Activated T-helper 1 cell treated with Interleukin-2 at 50 U/mL for 16 hours (primary cell): Measurements from ENCODE around the gene MADD.
"Not testable (repeated sequence)": the region's sequence is repeated elsewhere in the genome, so short reads cannot be mapped to it uniquely, and the experiment has no call there.

ENCODE experiments used
- DNase-seq: peaks from one replicate; pipeline ENCODE4 v3.0.0-alpha.2; 2020; ENCODE audit warnings: low read depth

The MADD gene

DNA sequence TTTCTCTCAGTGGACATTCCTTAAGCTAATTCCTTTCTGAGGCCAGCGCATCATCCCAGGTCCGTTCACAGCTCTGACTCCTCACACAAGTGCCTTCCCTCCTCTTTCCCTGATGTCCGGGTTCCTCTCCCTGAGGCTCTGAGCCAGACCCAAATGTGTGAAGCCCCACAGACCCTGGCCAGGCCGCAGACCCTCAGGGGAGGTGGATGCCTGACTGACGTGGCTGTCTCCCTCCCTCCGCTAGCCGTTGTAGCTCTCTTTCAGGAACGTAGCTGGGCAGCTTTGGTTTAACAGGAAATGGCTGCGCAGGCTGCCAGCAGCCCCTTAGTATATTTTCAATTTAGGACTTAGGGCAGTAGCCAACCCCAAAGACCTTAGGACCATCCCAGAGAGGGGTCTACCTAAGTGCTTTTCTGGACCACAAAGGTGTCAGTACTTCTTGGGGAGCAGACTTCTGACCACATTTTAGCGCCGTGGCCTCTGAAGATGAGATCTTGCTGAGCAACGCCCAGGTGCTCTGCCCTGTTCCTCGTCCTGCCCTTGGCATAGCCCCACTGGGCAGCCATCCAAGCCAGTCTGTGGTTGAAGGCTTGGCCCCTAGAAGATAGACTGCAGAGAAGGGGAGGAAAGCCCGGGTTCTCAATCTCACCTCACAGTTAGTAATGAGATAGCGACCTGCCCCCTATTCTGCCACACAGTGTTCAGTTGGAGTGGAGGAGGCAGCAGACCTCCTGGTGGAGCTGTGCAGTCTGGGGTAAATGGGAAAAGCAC is 55.5 kb downstream of the MADD start:
- no peak for DNase-seq

DNA sequence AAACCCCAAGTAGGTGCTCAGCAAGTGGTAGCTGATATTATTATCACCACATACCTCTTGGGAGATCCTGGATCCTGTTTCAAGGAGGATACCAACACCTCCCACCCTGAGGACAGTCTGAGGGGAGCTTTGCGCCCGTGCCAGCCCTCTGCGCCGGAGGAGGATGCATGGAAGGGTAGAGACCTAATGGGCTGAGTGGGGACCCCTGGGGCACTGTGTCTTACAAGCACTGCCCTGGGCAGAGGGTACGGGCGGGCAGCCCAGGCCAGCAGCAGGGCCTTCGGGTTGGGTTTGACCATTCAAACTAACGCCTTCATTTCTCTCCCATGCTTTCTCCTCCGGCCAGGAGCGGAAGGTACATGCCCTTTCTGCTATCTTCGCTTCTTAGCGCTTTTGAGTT is 56.3 kb downstream of the MADD start:
- no peak for DNase-seq

DNA sequence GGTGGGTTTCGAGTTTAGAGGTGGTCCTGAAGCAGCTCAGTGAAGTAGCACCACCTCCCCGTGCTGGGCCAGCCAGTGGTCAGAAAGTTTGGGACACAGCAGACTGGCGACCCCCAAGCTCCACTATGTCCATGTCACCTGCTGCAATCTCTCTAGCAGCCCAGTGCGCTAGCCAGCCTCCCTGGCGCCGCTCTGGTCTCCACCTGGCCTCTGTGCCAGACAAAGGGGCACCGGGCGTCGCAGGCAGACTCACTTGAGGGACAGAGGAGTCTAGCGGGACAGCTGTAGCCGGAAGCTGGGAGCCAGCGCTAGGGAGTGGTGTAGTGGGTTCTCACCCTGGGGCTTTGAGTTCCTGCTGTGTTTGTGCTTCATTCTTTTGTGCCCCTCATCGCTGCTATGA is 57.1 kb downstream of the MADD start:
- DNase-seq, result no peak

DNA sequence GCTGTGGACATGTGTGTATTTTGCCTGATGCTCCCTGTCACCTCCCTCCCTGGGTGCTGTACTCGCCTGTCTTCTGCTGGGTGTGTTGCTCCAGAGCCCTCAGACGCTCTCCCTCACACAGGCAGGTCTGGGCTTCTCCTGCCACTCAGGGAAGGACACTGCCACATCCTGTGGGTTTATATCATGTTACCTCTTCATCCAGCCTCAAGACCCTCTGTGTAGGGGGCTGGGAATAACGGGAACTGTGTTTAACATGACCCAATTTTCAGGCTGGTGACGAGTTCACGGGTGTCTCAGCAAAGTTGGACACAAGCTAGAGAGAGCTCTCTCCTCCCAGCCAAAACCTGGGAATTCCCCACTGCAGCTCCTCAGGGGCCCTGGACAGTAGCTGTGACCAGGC is 58.0 kb downstream of the MADD start:
- no peak for DNase-seq

DNA sequence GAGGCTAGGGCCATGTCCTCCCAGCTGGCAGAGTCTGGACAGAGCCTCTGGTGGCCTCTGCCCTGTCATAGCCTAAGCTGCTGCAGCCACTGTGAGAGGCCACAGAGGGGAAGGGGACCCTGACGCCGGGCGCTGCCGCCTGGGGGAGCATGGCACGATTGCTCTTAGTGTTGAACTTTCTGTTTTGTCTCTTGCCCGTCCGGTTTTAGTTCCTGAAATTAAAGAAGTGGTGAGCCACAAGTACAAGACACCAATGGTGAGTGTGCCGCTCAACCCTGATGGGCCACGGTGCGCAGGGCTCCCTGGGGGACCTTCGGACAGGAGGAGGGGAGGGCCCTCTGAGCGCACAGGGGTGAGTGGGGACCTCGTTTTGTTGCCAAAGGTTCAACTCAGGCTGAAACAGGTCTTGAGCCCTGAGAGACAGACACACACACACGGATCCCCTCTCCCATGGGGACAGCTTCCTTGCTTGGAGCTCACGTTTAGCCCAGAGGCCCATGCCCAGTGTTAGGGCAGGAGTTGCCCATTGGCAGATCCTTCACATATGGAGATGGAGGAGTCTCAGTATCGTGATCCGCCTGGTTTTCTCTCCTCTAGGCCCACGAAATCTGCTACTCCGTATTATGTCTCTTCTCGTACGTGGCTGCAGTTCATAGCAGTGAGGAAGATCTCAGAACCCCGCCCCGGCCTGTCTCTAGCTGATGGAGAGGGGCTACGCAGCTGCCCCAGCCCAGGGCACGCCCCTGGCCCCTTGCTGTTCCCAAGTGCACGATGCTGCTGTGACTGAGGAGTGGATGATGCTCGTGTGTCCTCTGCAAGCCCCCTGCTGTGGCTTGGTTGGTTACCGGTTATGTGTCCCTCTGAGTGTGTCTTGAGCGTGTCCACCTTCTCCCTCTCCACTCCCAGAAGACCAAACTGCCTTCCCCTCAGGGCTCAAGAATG is 58.8 kb downstream of the MADD start:
- no peak for DNase-seq

DNA sequence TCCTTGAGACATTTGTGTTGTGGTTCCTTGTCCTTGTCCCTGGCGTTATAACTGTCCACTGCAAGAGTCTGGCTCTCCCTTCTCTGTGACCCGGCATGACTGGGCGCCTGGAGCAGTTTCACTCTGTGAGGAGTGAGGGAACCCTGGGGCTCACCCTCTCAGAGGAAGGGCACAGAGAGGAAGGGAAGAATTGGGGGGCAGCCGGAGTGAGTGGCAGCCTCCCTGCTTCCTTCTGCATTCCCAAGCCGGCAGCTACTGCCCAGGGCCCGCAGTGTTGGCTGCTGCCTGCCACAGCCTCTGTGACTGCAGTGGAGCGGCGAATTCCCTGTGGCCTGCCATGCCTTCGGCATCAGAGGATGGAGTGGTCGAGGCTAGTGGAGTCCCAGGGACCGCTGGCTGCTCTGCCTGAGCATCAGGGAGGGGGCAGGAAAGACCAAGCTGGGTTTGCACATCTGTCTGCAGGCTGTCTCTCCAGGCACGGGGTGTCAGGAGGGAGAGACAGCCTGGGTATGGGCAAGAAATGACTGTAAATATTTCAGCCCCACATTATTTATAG is 59.6 kb downstream of the MADD start:
- no peak for DNase-seq

DNA sequence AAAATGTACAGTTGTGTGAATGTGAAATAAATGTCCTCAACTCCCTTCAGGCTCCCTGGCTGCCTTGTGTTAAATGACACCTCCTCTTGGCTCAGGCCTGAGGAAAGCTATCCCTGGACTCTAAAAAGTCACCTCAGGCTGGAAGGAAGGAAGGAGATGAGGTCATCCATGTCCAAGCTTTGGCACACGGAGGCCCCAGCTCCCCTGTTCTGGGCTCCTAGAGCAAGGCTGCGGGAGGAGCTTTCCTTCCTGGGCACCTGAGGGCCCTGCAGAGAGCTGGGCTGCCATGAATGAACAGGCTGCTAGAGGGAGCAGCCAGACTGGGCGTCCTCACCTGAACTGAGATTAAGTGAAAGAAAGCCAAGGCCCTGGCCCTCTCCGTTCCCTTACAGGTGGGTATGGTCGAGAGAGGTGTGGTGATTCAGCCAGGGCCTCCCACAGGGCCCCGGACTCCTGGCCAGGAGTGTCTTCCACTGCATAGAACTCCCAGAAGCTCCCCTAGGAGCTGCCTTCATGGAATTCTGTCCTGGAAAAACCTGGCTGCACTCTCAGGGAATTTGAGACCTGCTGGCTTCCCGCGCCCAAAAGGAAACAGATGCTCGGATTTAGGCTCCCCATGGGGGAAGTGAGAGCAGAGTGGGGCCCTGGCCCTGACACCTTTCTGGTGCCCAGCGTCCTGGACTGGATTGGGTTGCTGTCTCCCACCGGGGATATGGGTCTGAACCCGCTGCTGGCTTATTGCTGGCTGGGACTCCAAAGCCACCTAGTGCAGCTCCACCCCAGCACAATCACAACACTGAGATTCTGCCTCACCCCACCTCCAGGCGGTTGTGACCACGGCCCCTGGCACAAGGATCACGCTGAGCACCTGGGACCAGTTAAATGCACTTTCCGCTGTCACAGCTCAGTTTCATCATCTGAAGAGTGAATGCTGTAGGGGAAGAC is 60.3 kb downstream of the MADD start:
- no peak for DNase-seq

DNA sequence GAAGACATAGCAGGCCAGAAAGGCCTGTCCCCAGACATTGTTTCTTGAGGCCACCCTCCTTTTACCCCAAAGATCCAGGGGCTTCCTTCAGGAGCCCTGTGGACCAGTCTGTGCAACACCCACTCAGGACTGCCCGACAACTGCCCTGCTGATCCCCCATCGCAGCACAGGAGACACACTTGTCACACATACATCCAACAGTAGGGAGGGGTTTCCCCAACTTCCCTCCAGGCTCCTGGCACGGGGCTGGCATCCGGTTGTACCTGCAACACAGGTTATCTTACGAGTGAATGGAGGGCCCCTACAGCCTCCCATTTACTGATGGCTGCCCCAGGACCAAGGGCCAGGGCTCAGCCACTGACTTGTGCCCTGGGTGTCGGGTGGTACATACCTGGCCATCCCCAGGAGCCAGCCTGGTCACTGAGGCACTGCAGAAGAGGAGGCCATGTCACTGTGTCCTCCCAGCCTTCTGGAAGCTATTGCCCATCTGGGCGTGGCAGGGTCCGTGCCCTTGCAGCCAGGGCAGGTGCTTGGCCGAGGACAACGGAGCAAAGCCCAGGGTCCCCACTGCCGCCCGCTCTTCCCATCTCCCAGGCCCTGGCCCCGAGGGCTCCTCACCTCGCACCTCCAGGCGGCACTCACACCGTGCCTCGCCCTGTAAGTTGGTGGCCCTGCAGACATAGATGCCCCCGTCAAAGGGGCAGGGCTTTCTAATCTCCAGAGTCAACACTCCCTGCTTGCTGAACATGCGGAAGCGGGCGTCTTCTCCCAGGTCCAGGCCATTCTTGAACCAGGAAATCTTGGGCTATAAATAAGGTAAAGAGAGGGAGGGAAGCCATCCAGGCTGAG is 61.7 kb downstream of the MADD start:
- no peak for DNase-seq

DNA sequence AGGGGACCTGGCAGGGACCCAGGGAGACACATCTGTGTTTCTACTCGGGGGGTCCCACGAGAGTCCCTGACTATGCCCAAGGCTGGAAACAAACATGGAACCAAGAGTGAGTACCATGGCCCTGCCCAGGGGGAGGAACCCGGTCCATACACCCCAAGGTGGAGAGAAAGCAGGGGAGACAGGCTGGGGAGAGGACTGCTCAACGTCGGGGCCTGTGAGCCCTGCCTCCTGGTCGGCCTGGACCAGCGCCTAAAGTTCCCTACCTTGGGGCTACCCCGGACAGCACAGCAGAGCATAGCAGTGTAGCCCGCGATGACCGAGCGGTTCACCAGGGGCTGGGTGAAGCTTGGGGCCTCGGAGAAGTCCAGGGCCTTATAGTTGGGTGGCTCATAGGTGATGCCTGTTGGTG is 62.4 kb downstream of the MADD start:
- no peak for DNase-seq

DNA sequence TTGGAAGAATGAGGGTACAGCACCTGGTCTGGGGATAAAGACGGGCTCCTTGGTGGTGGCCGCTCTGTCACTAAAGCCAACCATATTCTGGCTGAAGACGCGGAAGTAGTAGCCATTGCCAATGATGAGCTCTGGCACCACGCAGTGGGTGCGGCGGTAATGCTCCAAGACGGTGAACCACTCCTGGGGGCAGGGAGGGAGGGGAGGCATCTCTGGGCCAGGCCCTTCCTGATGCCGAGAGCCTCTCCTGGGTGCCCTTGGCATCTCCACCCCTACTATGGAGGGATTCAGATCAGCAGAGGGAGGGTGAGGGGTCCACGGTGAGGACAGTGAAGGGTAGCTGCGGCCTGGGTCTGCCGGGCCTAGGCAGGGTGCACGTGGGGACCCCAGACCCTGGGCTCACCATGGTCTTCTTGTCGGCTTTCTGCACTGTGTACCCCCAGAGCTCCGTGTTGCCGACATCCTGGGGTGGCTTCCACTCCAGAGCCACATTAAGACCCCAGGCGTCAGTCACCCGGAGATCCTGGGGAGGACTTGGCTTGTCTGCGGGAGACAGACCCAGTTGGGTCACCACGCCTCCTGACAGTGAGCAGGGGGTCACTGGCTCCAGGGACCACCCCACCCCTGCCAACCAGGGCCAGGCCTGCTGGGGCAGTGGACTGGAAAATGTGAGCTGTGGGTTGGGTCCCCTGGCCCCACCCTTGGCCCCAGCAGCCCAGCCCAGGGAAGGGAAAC is 63.0 kb downstream of the MADD start:
- no peak for DNase-seq

DNA sequence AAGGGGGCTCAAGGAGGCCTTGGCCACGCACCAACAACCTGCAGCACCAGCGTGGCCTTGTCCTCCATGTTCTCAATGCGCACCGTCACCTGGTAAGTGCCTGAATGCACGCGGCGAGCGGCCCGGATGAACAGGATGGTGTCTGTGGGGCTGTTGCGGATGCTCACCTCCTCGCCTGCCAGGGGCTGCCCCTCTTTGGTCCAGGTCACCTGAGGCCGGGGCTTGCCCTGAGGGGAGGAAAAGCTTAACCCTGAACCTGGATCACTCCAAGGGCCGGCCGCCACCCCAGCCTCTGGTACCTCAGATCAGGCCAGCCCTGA is 63.6 kb downstream of the MADD start:
- no peak for DNase-seq

DNA sequence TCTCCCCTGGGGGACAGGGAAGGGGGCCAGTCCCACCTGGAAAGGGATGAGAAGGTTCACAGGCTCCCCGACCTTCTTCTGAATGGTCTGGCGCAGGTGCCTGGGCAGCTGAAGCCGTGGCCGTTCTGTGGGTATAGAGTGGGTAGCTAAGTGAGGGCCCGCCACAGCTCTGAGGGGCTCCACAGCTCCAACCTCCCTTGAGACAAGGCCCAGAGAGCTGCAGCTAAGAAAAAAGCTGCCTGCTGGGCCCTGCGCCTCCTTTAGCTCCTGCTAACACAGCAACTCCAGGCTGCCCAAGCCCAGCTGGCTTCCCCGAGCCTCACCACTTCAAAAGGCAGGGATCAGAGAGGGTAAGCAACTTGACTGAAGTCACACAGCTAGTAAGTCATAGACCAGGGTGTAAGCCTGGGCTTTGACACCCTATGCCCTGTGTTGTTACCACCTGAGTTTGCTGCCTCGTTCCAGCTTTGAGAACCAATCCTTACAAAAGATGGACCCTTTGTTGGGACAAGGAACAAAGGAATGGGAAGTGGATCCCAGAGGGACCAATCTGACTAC is 64.0 kb downstream of the MADD start:
- no peak for DNase-seq

DNA sequence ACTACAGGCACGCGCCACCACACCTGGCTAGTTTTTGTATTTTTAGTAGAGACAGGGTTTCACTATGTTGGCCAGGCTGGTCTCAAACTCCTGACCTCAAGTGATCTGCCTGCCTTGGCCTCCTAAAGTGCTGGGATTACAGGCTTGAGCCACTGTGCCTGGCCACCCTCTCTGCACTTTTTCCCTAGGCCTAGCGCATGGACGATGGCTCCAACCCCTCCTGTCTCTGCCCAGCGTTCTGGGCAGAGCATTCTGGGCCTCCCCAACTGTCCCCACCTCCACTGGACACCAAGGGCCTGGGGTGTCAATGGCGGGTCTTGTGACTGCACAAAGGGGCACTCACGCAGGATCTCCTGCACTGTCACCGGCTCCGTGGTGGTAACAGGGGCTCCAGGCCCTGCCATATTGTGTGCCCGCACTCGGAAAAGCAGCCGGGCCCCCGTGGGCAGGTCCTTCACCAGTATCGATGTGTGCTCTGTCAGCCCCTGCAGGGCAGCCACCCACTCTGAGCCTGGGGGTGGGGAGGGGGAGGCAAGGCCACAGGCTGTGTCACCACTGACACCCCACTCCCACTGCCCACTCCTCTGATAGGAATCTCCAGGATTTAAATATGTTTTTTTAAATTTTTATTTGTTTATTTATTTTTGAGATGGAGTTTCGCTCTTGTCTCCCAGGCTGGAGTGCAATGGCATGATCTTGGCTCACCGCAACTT is 64.9 kb downstream of the MADD start:
- not testable (repeated sequence) for DNase-seq

DNA sequence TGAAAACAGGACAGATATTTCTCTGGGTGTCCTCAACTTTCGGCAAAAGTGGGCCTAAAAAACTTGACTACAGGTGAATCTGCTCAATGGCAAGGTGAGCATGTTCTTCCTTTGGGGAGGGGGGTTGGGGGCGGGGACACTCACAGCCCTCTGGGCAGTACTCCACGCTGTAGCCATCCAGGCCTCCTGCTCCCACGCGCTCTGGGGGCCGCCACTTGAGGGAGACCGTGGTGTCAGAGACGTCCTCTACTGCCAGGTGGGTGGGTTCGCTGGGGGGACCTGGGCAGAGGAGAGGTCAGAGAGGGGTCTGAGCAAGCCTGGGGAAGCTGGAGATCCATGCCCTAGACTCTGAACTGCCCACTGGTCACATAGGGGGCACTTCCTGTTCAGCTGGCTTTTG is 65.8 kb downstream of the MADD start:
- DNase-seq, result no peak

DNA sequence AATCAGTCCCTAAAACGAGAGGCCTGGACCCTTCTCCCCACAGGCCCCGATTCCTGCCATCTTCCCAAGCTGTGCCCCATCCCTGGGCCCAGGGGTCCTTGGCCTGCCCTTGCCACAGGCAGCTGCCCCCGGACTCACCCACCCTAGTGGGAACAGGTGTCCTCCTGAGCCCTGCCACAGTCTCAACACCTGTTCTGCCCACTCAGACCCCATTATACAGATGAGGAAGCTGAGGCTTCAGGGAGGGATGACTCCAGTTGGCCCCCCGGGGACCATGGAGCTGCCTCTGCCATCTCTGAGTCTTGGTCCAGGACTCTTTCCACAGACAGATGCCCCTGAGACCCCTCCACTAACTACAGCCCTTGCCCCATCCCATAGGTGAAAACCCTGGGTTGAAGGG is 66.7 kb downstream of the MADD start:
- no peak for DNase-seq

DNA sequence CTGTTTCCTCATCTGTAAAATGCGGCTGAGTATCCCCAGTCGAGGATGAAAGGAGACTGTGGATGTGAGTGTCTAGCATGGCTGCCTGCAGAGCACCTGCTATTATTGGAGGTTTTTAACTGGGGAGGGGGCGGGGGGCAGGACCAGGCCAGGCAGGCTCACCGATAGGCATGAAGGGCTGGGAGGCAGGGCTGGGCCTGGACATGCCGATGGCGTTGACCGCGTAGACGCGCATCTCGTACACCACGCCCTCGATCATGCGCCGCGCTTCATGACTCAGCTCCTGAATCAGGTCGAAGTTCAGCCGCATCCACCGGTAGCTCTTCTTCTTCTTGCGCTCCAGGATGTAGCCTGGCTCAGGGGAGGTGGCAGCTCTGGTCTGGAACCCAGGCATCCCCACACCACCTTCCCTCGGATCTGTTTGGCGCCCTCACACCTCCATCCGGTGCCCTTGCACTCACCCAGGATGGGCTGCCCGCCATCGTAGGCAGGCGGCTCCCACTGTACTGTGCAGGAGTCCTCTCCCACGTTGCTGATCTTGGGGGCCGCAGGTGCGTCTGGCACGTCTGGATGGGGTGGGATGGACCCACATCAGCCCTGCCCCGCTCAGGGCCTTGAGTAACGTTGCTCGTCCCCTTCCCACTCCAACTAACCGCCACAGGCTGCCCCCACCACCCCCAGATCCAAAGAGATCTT is 67.4 kb downstream of the MADD start:
- no peak for DNase-seq

DNA sequence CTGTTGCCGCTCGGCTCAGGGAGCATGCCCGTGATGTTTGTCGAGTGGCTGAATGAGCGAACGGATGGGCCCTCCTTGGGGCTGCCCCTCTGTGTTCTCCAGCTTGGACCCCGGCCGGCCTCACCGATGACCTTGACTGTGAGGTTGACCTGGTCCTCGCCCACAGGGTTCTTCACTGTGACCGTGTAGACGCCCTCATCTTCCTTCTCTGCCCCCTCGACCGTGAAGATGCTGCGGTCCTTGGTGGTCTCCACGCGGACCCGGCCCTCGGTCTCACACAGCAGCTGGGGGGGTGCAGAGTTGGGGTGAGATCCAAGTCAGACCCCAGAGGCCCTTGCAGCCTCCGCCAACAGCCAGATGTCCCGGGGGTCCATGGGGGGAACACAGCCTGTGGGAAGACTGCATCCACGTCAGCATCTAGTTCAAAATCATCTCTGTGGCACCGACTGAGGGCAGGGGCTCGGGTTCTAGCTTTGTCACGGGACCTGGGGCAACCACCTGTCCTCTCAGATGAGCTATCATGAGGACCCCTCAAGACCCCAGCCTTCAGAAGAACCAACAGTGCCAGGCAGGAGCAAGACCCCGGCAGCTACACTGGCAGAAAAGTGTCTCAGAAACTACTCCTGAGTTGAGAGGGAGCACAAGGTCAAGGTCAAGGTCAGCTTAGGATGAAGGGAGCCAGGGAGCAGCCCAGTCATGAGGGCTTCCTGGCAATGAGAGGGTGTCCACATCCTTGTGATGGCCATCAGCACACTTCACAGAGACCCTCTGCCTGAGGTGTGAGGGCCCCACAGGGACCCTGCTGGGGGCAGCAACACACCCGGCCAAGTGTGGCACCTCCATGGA is 68.7 kb downstream of the MADD start:
- no peak for DNase-seq

DNA sequence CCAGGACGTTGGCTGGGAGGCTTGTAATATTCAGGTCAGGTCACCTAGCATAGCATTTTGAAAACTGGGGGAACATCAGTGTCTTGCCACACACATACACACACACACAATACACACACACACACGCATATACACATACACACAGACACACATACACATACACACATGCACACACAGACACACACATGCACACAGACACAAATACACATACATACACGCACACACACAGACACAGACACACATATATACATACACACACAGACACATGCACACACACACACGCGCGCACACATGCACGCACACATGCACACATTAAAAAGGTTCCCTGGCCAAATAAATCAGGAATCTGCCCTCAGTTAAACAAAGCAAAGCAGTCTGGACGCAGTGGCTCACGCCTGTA is 70.1 kb downstream of the MADD start:
- DNase-seq, result no peak
